Endothelial cell (in vitro differentiated cells): Measurements from ENCODE around the gene AFF2. TPM values are rescaled to one million over a fixed set of nuclear protein-coding genes. Genes with fewer than 3 reads are reported as not detected.

Source experiments
- DNase-seq: peaks from one replicate; pipeline ENCODE4 v3.0.0; 2021; ENCODE audit warnings: low spot score
- H3K27ac Mint-ChIP-seq: one replicate; pipeline ENCODE4 v1.8.0; 2021; ENCODE audit warnings: mixed read lengths, inconsistent platforms; ENCODE audit not compliant: unreplicated experiment
- H3K27me3 Mint-ChIP-seq: one replicate; pipeline ENCODE4 v1.8.0; 2021; ENCODE audit warnings: mild to moderate bottlenecking, moderate library complexity, mixed read lengths, inconsistent platforms; ENCODE audit not compliant: unreplicated experiment
- H3K36me3 Mint-ChIP-seq: one replicate; pipeline ENCODE4 v1.8.0; 2021; ENCODE audit warnings: mild to moderate bottlenecking, low read depth, mixed read lengths, inconsistent platforms; ENCODE audit not compliant: unreplicated experiment
- H3K4me1 Mint-ChIP-seq: one replicate; pipeline ENCODE4 v1.8.0; 2021; ENCODE audit warnings: mild to moderate bottlenecking, mixed read lengths, inconsistent platforms; ENCODE audit not compliant: unreplicated experiment
- H3K4me3 Mint-ChIP-seq: one replicate; pipeline ENCODE4 v1.8.0; 2021; ENCODE audit warnings: mild to moderate bottlenecking, mixed read lengths, inconsistent platforms; ENCODE audit not compliant: unreplicated experiment
- H3K9me3 Mint-ChIP-seq: one replicate; pipeline ENCODE4 v1.8.0; 2021; ENCODE audit warnings: mixed read lengths, inconsistent platforms; ENCODE audit not compliant: unreplicated experiment
- CTCF ChIP-seq: fragments of 200-600 bp; sonication (generic); IDR thresholded peaks from one replicate; pipeline ENCODE4 v1.5.0; 2021; ENCODE audit warnings: antibody characterized with exemption; ENCODE audit not compliant: unreplicated experiment
- total RNA-seq: library from RNA; stranded (reverse); fragmentation: NEBNext Ultra II Directional; extraction: Animal tissue kit (Norgen Biotek cat#: 25700); gene quantifications from one replicate; pipeline ENCODE4 v1.2.1, GENCODE V29; 2021; ENCODE audit not compliant: unreplicated experiment

Gene AFF2
- total RNA-seq, 1 donor from 2014 or later: 9.3 TPM

DNA sequence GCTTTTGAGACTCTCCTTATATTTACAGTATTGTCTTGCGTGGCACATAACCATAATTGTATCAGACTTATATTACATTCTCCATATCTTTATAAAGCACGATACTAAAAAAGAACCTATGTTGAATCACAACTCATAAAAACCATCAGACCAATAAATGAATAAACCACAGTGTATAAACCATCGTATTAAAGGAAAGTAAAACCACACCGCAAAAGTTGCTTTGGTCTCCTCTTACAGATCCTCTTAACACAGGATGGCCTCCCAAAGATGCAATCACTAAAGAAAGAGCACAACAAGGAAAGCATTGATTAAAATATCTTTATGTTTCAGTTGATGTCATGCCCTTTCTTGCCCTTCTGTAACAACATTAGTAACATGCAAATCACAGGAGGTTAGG, 437.9 kb downstream of the AFF2 start:
- H3K4me1 Mint-ChIP-seq: no peaks in the 10 kb centered on the region
- H3K27me3 Mint-ChIP-seq: no peaks in the 10 kb centered on the region
- H3K4me3 Mint-ChIP-seq: no peak overlapping the region

DNA sequence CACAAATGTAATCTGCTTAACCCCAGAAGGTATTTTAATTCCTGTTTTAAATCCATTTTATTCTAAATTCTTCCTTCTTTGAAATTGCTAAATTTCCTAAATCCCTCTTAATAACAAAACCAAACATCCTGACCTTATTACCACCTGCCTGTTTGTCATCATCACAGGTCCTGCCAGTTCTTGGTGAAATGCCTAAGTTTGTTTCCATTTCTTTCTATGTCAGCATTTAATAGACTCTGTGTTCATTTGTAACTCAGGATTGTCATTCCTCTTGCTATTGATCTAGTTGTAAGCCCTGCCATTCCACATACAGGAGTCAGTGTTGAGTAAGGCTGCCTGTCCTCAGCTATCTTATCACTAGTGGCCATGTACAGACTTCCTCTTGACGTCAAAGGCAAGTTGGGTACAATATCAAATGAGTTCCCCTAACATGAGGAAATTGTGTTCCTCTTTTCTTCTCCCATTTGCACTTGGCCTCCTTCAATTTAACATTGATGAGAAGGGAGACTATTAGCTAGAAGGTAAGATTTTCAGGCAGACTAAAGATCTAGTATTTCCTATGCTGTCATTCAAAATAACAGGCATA, 440.1 kb downstream of the AFF2 start:
- Mint-ChIP-seq H3K27ac (no peak overlapping the region), H3K9me3 (no peaks in the 10 kb centered on the region), H3K4me1 (no peaks in the 10 kb centered on the region), H3K36me3 (no peaks in the 10 kb centered on the region), H3K27me3 (no peaks in the 10 kb centered on the region), H3K4me3 (no peak overlapping the region)
- TF ChIP-seq CTCF: no peak
- DNase-seq: no peak

More for the DNA sequence above, 437.9 kb downstream of the AFF2 start:
- TF ChIP-seq CTCF: no peak
- no peaks in the 10 kb centered on the region for H3K9me3 Mint-ChIP-seq
- H3K36me3 Mint-ChIP-seq: no peaks in the 10 kb centered on the region
- DNase-seq: no peak
- H3K27ac Mint-ChIP-seq: no peak overlapping the region

GRCh38 chrX:148942754-148943153, 442.3 kb downstream of the AFF2 start:
- TF ChIP-seq CTCF: no peak
- no peak overlapping the region for H3K27ac Mint-ChIP-seq
- H3K4me1 Mint-ChIP-seq: no peaks in the 10 kb centered on the region
- DNase-seq: no peak
- H3K4me3 Mint-ChIP-seq: no peak overlapping the region
- H3K27me3 Mint-ChIP-seq: no peaks in the 10 kb centered on the region
- H3K36me3 Mint-ChIP-seq: no peaks in the 10 kb centered on the region
- no peaks in the 10 kb centered on the region for H3K9me3 Mint-ChIP-seq

DNA sequence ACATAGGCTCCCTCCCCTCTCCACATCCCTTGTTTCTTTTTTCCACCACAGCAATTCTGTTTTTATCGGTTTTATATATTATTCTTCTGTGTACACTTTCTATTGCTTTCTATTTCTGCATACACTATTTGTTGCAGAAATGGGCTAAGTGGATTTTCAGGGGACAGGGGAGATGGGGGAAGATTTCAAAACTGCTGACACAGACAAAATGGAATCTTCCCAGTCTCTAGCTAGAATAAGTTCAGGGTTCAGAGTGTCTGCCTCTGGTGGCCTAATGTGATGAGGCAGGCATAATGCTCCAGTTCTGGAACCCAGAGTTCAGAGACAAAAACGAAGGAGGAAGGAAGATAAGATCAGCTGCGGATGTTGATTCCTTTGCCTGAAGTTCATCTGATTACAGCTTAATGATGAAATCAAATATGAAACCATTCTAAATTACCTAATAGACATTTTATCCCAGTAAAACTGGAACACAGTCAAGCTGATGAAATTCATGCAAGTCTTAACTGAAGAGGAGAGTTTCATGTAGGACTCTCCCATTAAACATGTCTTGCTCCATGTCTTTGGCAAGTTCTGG, 447.1 kb downstream of the AFF2 start:
- Mint-ChIP-seq H3K9me3 (no peaks in the 10 kb centered on the region), H3K36me3 (no peaks in the 10 kb centered on the region), H3K4me1 (peaks cover 7% of the 10 kb centered on the region), H3K4me3 (no peak overlapping the region), H3K27ac (no peak overlapping the region), H3K27me3 (no peaks in the 10 kb centered on the region)
- TF ChIP-seq CTCF: no peak
- no peak for DNase-seq

GRCh38 chrX:148956352-148956751, 455.9 kb downstream of the AFF2 start:
- Mint-ChIP-seq H3K9me3 (no peaks in the 10 kb centered on the region), H3K4me3 (no peak overlapping the region), H3K27ac (no peak overlapping the region), H3K4me1 (no peaks in the 10 kb centered on the region), H3K36me3 (no peaks in the 10 kb centered on the region), H3K27me3 (no peaks in the 10 kb centered on the region)
- no peak for TF ChIP-seq CTCF
- no peak for DNase-seq
